NK-92 (cell line): ENCODE measurements around the gene OR9A2.

Experiments
- DNase-seq: peaks from one replicate; lab custom pipeline; 2025; ENCODE audit not compliant: unreplicated experiment; lab: John Stamatoyannopoulos, UW

The OR9A2 gene, protein sequence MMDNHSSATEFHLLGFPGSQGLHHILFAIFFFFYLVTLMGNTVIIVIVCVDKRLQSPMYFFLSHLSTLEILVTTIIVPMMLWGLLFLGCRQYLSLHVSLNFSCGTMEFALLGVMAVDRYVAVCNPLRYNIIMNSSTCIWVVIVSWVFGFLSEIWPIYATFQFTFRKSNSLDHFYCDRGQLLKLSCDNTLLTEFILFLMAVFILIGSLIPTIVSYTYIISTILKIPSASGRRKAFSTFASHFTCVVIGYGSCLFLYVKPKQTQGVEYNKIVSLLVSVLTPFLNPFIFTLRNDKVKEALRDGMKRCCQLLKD

GRCh38 chr7:143027032-143027431 lies at the start of gene OR9A2:
TSS of gene OR9A2 (minus strand) at chr7:143027132. CDS start at chr7:143027132, 0 bp downstream.
- DNase-seq = no peak

- no peak for DNase-seq
Observed at GRCh38 chr7:143074141-143074540, 47.2 kb upstream of the OR9A2 start.

- no peak for DNase-seq
Observed at GRCh38 chr7:143073556-143073955, 46.6 kb upstream of the OR9A2 start.

DNA sequence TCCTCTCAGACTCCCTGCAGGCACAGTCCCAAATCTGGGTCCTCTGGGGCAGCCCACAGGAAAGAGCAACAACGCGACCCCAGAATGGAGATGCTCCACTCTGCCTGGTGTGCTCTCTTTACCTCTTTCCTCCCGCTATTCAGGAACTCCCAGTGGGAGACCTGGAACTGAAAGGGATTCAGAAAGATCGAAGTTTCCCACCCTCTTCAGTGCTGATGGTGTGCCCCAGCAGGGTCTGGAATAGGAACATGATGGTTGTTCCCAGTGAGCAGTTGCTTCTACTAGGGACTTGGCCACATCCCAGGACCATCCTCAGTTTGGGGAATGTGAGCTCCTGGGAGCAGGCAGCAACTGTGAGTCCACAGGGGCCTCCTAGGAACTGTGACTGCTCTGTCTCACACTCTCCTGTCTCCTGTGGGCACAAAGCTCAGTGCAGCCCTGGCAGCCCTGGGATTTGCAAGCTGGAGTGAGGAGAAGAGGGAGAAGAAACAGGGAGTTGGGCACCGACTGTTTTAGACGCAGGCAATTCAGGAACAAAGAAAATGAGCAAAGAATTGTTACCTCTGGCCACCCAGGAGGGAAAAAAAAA lies 43.1 kb upstream of the OR9A2 start:
- DNase-seq = no peak

- no peak for DNase-seq
Observed at GRCh38 chr7:143068446-143068845, 41.5 kb upstream of the OR9A2 start.

DNA sequence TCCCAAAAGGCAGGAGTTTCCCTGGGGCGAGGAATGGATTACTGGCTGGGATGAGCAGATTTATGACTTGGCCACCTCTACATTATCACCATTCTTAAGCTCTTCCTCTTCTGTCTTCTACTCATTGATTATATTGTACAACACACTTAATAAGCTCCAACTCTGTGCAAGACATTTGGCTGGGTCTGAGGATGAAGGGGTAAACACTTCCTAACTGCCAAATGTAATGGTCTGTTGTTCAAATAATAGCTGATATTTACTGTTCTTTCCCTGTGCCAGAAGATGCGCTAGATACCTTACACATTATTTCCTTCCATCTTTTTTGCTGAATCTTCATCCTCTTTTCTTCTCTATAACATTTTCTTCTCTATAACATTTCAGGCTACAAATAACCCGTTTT lies 36.8 kb upstream of the OR9A2 start:
- no peak for DNase-seq

DNA sequence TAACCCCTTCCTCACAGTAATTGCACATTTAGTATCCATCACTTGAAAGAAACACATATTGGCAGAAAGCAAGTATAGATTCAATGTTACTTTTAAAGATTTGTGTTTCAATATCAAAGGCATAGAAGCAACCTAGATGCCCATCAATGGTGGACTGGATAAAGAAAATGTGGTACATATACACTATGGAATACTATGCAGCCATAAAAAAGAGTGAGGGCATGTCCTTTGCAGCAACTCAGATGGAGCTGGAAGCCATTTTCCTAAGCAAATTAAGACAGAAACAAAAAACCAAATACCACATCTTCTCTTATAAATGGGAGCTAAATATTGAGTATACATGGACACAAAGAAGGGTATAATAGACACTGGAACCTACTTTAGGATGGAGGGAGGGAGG lies 28.8 kb upstream of the OR9A2 start:
- no peak for DNase-seq

DNA sequence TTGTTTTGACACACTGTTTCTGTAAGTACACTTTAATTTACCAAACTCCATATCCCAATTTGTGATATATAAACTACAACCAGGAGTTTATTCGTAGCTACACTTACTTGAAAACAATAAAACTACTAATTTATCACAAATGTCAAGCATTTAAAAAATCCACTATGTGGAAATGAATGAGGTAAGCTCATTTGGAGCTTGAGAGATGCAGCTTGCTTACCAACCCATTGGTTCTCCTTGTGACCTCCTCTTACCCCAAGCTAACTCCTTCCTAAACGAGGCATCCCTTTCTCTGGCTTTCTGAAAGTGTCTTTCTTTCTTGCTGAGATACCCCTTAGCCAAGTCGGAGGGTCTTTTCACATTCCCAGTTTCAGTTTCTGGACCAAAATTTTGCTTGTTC lies 27.7 kb upstream of the OR9A2 start:
- DNase-seq = no peak

- DNase-seq = no peak
Observed at GRCh38 chr7:143052041-143052440, 25.1 kb upstream of the OR9A2 start, which contains the start of gene OR6V1. TSS of gene OR6V1 (plus strand) at chr7:143052341. CDS start at chr7:143052341, 0 bp downstream.

DNA sequence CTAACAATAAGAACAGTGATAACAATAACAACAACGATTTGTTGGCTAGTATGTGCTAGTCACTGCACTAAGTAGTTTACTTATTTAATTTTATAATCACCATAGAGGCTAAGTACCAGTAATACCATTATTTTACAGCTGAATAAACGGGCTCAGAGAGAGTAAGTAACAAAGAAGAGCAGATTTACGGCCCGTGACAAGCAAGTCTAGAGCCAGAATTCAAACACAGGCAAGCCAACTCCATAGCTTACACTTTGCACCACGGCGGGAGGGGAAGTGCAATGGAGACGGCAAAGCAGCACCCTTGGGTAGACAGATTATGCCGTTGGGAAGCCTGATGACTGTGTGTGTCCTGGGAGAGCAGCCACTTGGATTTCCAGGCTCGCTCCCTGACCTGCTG lies 24.0 kb upstream of the OR9A2 start:
- no peak for DNase-seq

- no peak for DNase-seq
Observed at GRCh38 chr7:143049362-143049761, 22.4 kb upstream of the OR9A2 start.

GRCh38 chr7:143048827-143049226 lies 21.9 kb upstream of the OR9A2 start:
- no peak for DNase-seq

- DNase-seq = no peak
Observed at GRCh38 chr7:143047326-143047725, 20.4 kb upstream of the OR9A2 start.

- DNase-seq = no peak
Observed at GRCh38 chr7:143046426-143046851, 19.5 kb upstream of the OR9A2 start.

GRCh38 chr7:143043391-143043790 lies 16.5 kb upstream of the OR9A2 start:
- DNase-seq = no peak

DNA sequence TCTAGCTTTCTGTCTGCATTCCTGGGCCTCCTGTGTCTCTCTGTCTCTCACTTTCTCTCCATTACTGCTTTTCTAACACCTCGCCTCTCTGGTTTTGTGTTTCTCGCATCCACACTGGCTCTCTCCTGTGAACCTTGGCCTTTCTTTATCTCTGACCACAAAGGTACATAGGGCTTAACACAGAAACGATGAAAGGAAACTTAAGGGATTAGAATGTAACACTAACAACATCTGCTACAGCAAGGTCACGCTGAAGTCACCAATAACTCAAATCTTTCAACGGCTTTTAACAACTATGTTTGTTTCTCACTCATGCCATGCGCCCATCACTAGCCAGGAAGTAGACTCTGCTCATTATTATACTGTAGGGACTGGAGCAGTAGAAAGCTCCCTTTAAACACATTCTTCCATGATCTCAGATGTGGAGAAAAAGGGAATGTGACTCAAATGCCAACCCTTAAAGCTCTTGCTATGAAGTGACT lies 15.9 kb upstream of the OR9A2 start:
- no peak for DNase-seq

DNA sequence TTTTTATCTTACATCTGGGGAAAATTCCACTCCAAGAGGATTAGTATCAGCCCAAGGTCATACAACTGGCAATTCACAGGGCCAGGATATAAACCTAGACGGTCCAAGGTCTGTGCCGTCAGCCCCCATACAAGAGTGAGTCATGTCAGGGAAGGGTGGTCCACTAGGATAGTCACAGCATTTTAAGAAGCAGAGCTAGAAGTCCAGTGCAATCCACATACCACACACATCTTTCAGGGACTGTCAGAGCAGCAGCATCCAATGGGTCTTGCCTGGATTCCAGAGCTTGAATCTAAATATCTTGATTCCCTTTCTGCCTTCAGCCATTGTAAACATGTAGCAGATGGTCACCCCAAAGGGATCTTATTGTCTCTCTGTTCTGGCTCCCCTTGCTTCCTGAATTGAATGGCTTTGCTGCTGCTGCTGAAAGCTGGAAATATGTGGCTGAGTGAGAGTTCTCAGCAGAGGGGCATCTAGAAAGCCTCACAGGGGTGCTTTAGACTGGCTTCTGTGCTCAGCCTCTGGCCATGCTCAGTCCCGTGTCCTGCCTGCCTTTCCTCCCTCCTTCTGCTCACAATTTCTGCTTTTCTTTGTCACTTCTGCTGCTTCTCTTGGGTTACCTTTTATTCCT lies 15.3 kb upstream of the OR9A2 start:
- DNase-seq = no peak

DNA sequence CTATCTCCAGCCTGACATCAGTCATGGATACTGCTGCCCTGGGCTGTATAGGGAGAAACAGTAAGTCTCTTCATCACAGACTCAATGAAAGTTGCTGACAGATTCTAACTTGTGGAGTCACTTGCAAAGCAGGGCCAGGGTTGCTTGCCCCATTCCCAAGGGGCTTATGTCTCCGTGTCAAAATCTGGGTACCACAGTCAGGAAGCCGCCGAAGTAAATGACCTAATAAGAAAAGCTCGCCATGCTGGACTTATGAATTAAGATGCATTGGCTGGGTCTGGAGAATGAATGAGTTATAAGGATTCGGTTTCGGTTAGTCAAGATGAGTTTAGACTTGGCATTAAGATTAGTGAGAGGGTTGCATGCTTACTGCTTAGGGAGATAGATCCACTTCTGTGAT lies 14.4 kb upstream of the OR9A2 start:
- no peak for DNase-seq

GRCh38 chr7:143040209-143040715 lies 13.3 kb upstream of the OR9A2 start:
- DNase-seq = no peak

- DNase-seq = no peak
Observed at GRCh38 chr7:143038635-143039034, 11.7 kb upstream of the OR9A2 start.

- no peak for DNase-seq
Observed at GRCh38 chr7:143027683-143028082, 751 bp upstream of the OR9A2 start.

GRCh38 chr7:143025371-143025770 lies 1.6 kb downstream of the OR9A2 start:
- no peak for DNase-seq
